ENCODE results near the gene TSHZ2. TPM values are rescaled to one million over a fixed set of nuclear protein-coding genes. Genes with fewer than 3 reads are reported as not detected.

The TSHZ2 gene
- total and polyA plus RNA-seq, 2 experiments from 2014 or later = 1.1 to 5.2 TPM

DNA sequence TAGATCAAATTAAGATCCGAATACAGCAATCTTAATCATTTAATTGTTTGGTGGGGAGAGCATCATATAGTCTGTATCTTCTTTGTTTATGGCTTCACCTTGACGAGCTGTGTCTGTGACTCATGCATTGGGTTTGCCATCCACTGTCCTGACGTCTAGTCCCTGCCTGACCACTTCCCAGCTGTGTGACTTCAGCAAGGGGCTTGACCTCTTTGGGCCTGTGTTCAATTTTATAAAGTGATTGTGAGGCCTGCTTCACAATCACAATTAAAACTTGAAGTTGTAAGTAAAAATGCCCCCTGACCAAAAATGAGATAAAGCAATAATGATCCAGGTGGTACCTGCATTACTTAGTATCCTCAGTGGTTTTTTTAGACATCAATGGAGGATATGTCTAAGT is 412.2 kb downstream of the TSHZ2 start:
- TF ChIP-seq EZH2phosphoT487 (IDR thresholded peaks at IDR 0.05; ENCODE audit: low read depth, severe bottlenecking, unreplicated experiment) (no peak), EZH2 (IDR thresholded peaks at IDR 0.05; ENCODE audit: borderline replicate concordance) (no peak), CTCF (IDR thresholded peaks at IDR 0.05; ENCODE audit: poor library complexity) (no peak)
- Histone ChIP-seq H3K9me2 (replicated peaks; ENCODE audit: insufficient read depth) (no peaks in the 10 kb centered on the region), H3K4me3 (no peak overlapping the region), H3K27me3 (no peaks in the 10 kb centered on the region), H3K27ac (no peak overlapping the region), H2AFZ (no peak overlapping the region), H4K20me1 (ENCODE audit: insufficient read depth, poor library complexity, severe bottlenecking) (no peaks in the 10 kb centered on the region), H3K9me3 (ENCODE audit: low read depth) (no peaks in the 10 kb centered on the region), H3K79me2 (no peaks in the 10 kb centered on the region), H3K36me3 (replicated peaks; ENCODE audit: insufficient read depth, low read depth) (no peaks in the 10 kb centered on the region), H3K4me2 (no peak overlapping the region), H3K4me1 (ENCODE audit: insufficient read depth) (no peaks in the 10 kb centered on the region)
- no peak for DNase-seq (ENCODE audit: low spot score)
- WGBS (ENCODE audit: low lambda C conversion rate, missing lambda C conversion rate) = 87% methylated on average over 3 of the region's 3 CpGs

GRCh38 chr20:53385941-53386767 is 414.0 kb downstream of the TSHZ2 start:
- 71% methylated on average over 14 of the region's 14 CpGs for WGBS (ENCODE audit: low lambda C conversion rate, missing lambda C conversion rate)

DNA sequence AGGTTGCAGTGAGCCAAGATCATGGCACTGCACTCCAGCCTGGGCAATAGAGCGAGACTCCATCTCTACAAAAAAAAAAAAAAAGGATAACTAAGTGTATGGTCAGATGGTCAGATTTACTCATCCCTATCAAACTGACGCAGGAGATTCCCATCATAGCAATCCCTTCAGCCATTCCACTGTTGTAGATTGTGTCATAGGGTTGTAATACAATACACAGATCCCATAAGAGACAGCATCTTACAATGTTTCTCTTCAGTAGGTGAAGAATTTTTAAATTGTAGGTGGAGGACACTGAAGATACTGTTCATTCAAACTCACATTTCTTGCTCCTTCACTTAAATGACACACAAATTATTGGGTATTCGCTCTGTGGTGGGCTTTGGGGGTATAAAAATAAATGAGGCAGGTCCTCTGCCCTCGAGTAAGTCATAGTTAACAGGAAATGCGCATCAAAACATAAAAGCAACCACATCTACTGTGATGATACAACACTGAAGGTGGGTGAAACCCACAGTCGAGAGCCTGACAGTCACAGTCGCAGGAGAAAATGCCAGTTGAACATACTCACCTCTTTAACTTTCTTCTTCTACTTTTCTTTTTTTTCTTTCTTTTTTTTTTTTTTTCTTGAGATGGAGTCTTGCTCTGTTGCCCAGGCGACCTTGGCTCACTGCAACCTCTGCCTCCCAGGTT is 416.0 kb downstream of the TSHZ2 start:
- Histone ChIP-seq H3K27ac (no peak overlapping the region), H3K36me3 (replicated peaks; ENCODE audit: insufficient read depth, low read depth) (no peaks in the 10 kb centered on the region), H3K4me1 (ENCODE audit: insufficient read depth) (no peaks in the 10 kb centered on the region), H3K4me2 (no peak overlapping the region), H3K9me3 (ENCODE audit: low read depth) (no peaks in the 10 kb centered on the region), H3K4me3 (no peak overlapping the region), H3K27me3 (no peaks in the 10 kb centered on the region), H3K79me2 (no peaks in the 10 kb centered on the region), H2AFZ (no peak overlapping the region), H3K9me2 (replicated peaks; ENCODE audit: insufficient read depth) (no peaks in the 10 kb centered on the region), H4K20me1 (ENCODE audit: insufficient read depth, poor library complexity, severe bottlenecking) (no peaks in the 10 kb centered on the region)
- TF ChIP-seq EZH2phosphoT487 (IDR thresholded peaks at IDR 0.05; ENCODE audit: low read depth, severe bottlenecking, unreplicated experiment) = no peak
- no peak for TF ChIP-seq CTCF (IDR thresholded peaks at IDR 0.05; ENCODE audit: poor library complexity)
- no peak for TF ChIP-seq EZH2 (IDR thresholded peaks at IDR 0.05; ENCODE audit: borderline replicate concordance)
- no peak for DNase-seq (ENCODE audit: low spot score)
- 92% methylated on average over 8 of the region's 8 CpGs for WGBS (ENCODE audit: low lambda C conversion rate, missing lambda C conversion rate)

More at GRCh38 chr20:53385941-53386767, 414.0 kb downstream of the TSHZ2 start:
- no peak overlapping the region for H2AFZ ChIP-seq
- H3K79me2 ChIP-seq = no peaks in the 10 kb centered on the region
- no peaks in the 10 kb centered on the region for H3K36me3 ChIP-seq (replicated peaks; ENCODE audit: insufficient read depth, low read depth)
- no peak overlapping the region for H3K4me3 ChIP-seq
- no peaks in the 10 kb centered on the region for H3K4me1 ChIP-seq (ENCODE audit: insufficient read depth)
- no peaks in the 10 kb centered on the region for H3K9me3 ChIP-seq (ENCODE audit: low read depth)
- H3K27ac ChIP-seq = no peak overlapping the region
- no peak for DNase-seq (ENCODE audit: low spot score)
- no peaks in the 10 kb centered on the region for H3K9me2 ChIP-seq (replicated peaks; ENCODE audit: insufficient read depth)
- H3K4me2 ChIP-seq = no peak overlapping the region
- H3K27me3 ChIP-seq = no peaks in the 10 kb centered on the region
- no peak for TF ChIP-seq CTCF (IDR thresholded peaks at IDR 0.05; ENCODE audit: poor library complexity)
- TF ChIP-seq EZH2 (IDR thresholded peaks at IDR 0.05; ENCODE audit: borderline replicate concordance) = no peak
- TF ChIP-seq EZH2phosphoT487 (IDR thresholded peaks at IDR 0.05; ENCODE audit: low read depth, severe bottlenecking, unreplicated experiment) = no peak
- no peaks in the 10 kb centered on the region for H4K20me1 ChIP-seq (ENCODE audit: insufficient read depth, poor library complexity, severe bottlenecking)
